HepG2 (cell line): Measurements from ENCODE around the gene RSPH1. TPM values are rescaled to one million over a fixed set of nuclear protein-coding genes. Genes with fewer than 3 reads are reported as not detected.
A peak's percentile ranks its signal among the peaks of the same experiment; 100 is the strongest.

Experiments used
- GABPA ChIP-seq, 2 experiments: IDR thresholded peaks; 2 replicates each; pipeline ENCODE4 v1.6.1; 2011 to 2016; ENCODE audit warnings: low read depth in 2 of 2, low read length in 1 of 2, missing biosample characterization in 1 of 2, missing genetic modification characterization in 1 of 2
- GABPB1 ChIP-seq: IDR thresholded peaks from 2 replicates; pipeline ENCODE4 v1.6.1; 2016; ENCODE audit warnings: mild to moderate bottlenecking, missing genetic modification reagents, moderate library complexity, missing compliant biosample characterization
- HNRNPK ChIP-seq: fragments of 200-400 bp; formaldehyde crosslinking; IDR thresholded peaks from 2 replicates; pipeline ENCODE4 v1.6.1; 2018; ENCODE audit warnings: low read length, low read depth, moderate library complexity, mild to moderate bottlenecking; ENCODE audit not compliant: poor library complexity, severe bottlenecking
- MIXL1 ChIP-seq: IDR thresholded peaks from 2 replicates; pipeline ENCODE4 v1.6.1; 2016
- NCOA2 ChIP-seq: sonication (generic); formaldehyde crosslinking; IDR thresholded peaks from 2 replicates; pipeline ENCODE4 v1.8.0; 2022; ENCODE audit warnings: inconsistent platforms
- NONO ChIP-seq, 2 experiments: fragments of 450-650 bp in 1 of 2; sonication (generic) in 1 of 2; formaldehyde crosslinking in 1 of 2; IDR thresholded peaks in 1 of 2; conservative IDR thresholded peaks in 1 of 2; 2 replicates each; pipeline versions ENCODE4 v1.6.1 to v1.8.0; 2017 to 2022; ENCODE audit warnings: mild to moderate bottlenecking in 1 of 2, missing genetic modification reagents in 1 of 2, moderate library complexity in 1 of 2
- SOX13 ChIP-seq, 3 experiments: fragments of 450-650 bp in 1 of 3; sonication (generic) in 1 of 3; formaldehyde crosslinking in 1 of 3; IDR thresholded peaks in 2 of 3; conservative IDR thresholded peaks in 1 of 3; 2 replicates each; pipeline versions ENCODE4 v1.5.0 to v1.6.1; 2016 to 2020; ENCODE audit warnings: antibody characterized with exemption in 1 of 3, mild to moderate bottlenecking in 1 of 3, missing compliant biosample characterization in 1 of 3, missing genetic modification reagents in 1 of 3, moderate library complexity in 1 of 3
- SOX6 ChIP-seq, 2 experiments: fragments of 450-650 bp in 1 of 2; sonication (generic) in 1 of 2; formaldehyde crosslinking in 1 of 2; IDR thresholded peaks; 2 replicates each; pipeline versions ENCODE4 v1.4.0 to v1.6.1; 2017 to 2020; ENCODE audit warnings: antibody characterized with exemption in 1 of 2, mild to moderate bottlenecking in 1 of 2, missing genetic modification reagents in 1 of 2
- SP5 ChIP-seq: IDR thresholded peaks from 2 replicates; pipeline ENCODE4 v1.6.1; 2016; ENCODE audit warnings: low read depth, borderline replicate concordance
- U2AF1 ChIP-seq: fragments of 200-400 bp; formaldehyde crosslinking; optimal IDR thresholded peaks from 2 replicates; pipeline ENCODE3; 2017; ENCODE audit warnings: mild to moderate bottlenecking, low read depth, low read length
- ZNF567 ChIP-seq: sonication (generic); formaldehyde crosslinking; IDR thresholded peaks from 2 replicates; pipeline ENCODE4 v1.8.1; 2023; ENCODE audit warnings: mild to moderate bottlenecking, missing genetic modification reagents, borderline replicate concordance
- ZNF605 ChIP-seq: sonication (generic); formaldehyde crosslinking; IDR thresholded peaks from 2 replicates; pipeline ENCODE4 v1.8.0; 2022; ENCODE audit warnings: mild to moderate bottlenecking, missing genetic modification reagents
- polyA plus RNA-seq, 8 experiments: library from polyadenylated mRNA; depleted of rRNA in 3 of 8; stranded (reverse) in 7 of 8; unstranded in 1 of 8; fragments of >200 nt; fragmentation: Illumina TruSeq in 4 of 8; extraction: Trizol in 4 of 8; gene quantifications; 2 replicates each; pipeline versions ENCODE4 v1.2.1 to v1.2.3, GENCODE V29; 2011 to 2016; ENCODE audit warnings: low read depth in 4 of 8, missing spikeins in 1 of 8, mixed read lengths in 1 of 8; ENCODE audit not compliant: insufficient read depth in 1 of 8
- total RNA-seq, 5 experiments: library from RNA; depleted of rRNA; stranded (reverse); fragments of >200 nt; fragmentation: Illumina TruSeq; extraction: Trizol; gene quantifications; 2 replicates each; pipeline ENCODE4 v1.2.3, GENCODE V29; 2016; ENCODE audit warnings: low read depth in 1 of 5
- TF ChIP-seq, protein P1 (sequence below): sonication (generic); formaldehyde crosslinking; IDR thresholded peaks from 2 replicates; pipeline ENCODE4 v1.8.0; 2022; ENCODE audit warnings: missing genetic modification reagents, mild to moderate bottlenecking, borderline replicate concordance
- TF ChIP-seq, protein P2 (sequence below): sonication (generic); formaldehyde crosslinking; IDR thresholded peaks from 2 replicates; pipeline ENCODE4 v1.4.0; 2020; ENCODE audit warnings: missing genetic modification reagents
- TF ChIP-seq, protein P3 (sequence below): sonication (generic); formaldehyde crosslinking; IDR thresholded peaks from 2 replicates; pipeline ENCODE4 v1.5.1; 2020; ENCODE audit warnings: mild to moderate bottlenecking, missing genetic modification reagents, moderate library complexity
- TF ChIP-seq, protein P4 (sequence below): sonication (generic); formaldehyde crosslinking; IDR thresholded peaks from 2 replicates; pipeline ENCODE4 v1.9.0; 2022; ENCODE audit warnings: low read depth, missing genetic modification reagents

The RSPH1 gene
- total and polyA plus RNA-seq, 2 of the 13 experiments (the other 11 are each of a cell fraction or from before 2014, with no cell fraction given), result not detected

DNA sequence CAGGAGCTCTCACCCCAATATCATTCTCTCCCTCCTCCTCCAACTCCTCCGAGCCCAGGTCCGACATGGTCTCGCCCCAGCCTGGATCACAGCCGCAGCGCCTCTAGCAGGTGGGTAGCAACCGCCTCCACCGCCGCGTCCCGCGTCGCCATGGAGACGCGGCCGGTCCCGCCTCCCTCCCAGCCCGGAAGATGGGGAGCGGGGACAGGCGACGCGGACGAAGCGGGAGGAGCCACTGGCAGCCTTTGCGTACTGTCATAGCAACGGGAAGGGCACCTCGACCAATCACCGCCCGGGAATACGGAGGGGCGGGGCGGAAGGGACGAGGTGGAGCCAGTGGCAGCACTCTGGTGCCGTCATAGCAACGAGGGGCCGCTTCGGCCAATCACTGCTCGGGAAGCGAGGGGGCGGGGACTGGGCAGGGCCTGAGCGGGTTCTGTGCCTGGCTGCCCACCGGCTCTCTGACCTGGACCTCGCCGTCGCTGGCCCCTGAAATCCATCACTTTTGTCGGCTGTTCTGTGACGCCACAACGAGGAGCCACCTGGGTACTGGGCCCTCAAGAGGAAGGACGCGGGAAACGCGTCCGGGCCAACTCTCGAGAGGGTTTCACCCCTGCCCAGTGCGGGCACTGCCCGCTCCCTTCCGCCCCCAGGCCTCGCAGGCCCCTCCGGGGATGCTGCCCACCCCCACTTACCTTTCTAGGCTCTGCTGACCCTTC lies at the start of gene RSPH1 (continued):
- TF ChIP-seq SOX6 (IDR thresholded peaks at IDR 0.05) (no peak), SOX6 (CRISPR knock-in tag; IDR thresholded peaks at IDR 0.05) (peak; percentile 43), GABPA (IDR thresholded peaks at IDR 0.05; ENCODE audit: low read depth, low read length) (peak; percentile 46; the same call in 1 of the 2 replicates), GABPA (CRISPR knock-in tag; IDR thresholded peaks at IDR 0.05; ENCODE audit: low read depth) (peak; percentile 74), U2AF1 (no peak), GABPB1 (CRISPR knock-in tag) (peak; percentile 94), MIXL1 (CRISPR knock-in tag) (no peak), SP5 (peak; percentile 69; the same call in 1 of the 2 replicates), SOX13 (IDR thresholded peaks at IDR 0.05) (no peak), SOX13 (CRISPR knock-in tag; conservative IDR thresholded peaks at IDR 0.05 in 1 of 2, IDR thresholded peaks at IDR 0.05 in 1 of 2) (0 out of 4 replicates have a peak, but pooled peaks of 1 of the 2 experiments have one; percentile 14), NONO (IDR thresholded peaks at IDR 0.05) (no peak), NONO (CRISPR knock-in tag; conservative IDR thresholded peaks at IDR 0.05) (0 out of 2 replicates have a peak, but pooled peaks have one; percentile 33), ZNF567 (CRISPR knock-in tag) (0 out of 2 replicates have a peak, but pooled peaks have one; percentile 25), ZNF605 (CRISPR knock-in tag) (0 out of 2 replicates have a peak, but pooled peaks have one; percentile 38), NCOA2 (CRISPR knock-in tag) (no peak), HNRNPK (peak; percentile 25)
- TF ChIP-seq, protein P1, sequence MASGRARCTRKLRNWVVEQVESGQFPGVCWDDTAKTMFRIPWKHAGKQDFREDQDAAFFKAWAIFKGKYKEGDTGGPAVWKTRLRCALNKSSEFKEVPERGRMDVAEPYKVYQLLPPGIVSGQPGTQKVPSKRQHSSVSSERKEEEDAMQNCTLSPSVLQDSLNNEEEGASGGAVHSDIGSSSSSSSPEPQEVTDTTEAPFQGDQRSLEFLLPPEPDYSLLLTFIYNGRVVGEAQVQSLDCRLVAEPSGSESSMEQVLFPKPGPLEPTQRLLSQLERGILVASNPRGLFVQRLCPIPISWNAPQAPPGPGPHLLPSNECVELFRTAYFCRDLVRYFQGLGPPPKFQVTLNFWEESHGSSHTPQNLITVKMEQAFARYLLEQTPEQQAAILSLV (CRISPR knock-in tag), result 0 out of 2 replicates have a peak, but pooled peaks have one; percentile 8
- TF ChIP-seq, protein P2, sequence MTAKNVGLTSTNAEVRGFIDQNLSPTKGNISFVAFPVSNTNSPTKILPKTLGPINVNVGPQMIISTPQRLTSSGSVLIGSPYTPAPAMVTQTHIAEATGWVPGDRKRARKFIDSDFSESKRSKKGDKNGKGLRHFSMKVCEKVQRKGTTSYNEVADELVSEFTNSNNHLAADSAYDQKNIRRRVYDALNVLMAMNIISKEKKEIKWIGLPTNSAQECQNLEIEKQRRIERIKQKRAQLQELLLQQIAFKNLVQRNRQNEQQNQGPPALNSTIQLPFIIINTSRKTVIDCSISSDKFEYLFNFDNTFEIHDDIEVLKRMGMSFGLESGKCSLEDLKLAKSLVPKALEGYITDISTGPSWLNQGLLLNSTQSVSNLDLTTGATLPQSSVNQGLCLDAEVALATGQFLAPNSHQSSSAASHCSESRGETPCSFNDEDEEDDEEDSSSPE, result peak; percentile 48; the same call in 1 of the 2 replicates
- TF ChIP-seq, protein P3, sequence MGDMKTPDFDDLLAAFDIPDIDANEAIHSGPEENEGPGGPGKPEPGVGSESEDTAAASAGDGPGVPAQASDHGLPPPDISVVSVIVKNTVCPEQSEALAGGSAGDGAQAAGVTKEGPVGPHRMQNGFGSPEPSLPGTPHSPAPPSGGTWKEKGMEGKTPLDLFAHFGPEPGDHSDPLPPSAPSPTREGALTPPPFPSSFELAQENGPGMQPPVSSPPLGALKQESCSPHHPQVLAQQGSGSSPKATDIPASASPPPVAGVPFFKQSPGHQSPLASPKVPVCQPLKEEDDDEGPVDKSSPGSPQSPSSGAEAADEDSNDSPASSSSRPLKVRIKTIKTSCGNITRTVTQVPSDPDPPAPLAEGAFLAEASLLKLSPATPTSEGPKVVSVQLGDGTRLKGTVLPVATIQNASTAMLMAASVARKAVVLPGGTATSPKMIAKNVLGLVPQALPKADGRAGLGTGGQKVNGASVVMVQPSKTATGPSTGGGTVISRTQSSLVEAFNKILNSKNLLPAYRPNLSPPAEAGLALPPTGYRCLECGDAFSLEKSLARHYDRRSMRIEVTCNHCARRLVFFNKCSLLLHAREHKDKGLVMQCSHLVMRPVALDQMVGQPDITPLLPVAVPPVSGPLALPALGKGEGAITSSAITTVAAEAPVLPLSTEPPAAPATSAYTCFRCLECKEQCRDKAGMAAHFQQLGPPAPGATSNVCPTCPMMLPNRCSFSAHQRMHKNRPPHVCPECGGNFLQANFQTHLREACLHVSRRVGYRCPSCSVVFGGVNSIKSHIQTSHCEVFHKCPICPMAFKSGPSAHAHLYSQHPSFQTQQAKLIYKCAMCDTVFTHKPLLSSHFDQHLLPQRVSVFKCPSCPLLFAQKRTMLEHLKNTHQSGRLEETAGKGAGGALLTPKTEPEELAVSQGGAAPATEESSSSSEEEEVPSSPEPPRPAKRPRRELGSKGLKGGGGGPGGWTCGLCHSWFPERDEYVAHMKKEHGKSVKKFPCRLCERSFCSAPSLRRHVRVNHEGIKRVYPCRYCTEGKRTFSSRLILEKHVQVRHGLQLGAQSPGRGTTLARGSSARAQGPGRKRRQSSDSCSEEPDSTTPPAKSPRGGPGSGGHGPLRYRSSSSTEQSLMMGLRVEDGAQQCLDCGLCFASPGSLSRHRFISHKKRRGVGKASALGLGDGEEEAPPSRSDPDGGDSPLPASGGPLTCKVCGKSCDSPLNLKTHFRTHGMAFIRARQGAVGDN (CRISPR knock-in tag), result peak; percentile 65
- TF ChIP-seq, protein P4, sequence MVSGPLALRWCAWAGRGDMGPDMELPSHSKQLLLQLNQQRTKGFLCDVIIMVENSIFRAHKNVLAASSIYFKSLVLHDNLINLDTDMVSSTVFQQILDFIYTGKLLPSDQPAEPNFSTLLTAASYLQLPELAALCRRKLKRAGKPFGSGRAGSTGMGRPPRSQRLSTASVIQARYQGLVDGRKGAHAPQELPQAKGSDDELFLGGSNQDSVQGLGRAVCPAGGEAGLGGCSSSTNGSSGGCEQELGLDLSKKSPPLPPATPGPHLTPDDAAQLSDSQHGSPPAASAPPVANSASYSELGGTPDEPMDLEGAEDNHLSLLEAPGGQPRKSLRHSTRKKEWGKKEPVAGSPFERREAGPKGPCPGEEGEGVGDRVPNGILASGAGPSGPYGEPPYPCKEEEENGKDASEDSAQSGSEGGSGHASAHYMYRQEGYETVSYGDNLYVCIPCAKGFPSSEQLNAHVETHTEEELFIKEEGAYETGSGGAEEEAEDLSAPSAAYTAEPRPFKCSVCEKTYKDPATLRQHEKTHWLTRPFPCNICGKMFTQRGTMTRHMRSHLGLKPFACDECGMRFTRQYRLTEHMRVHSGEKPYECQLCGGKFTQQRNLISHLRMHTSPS (CRISPR knock-in tag), result peak; percentile 41; the same call in 1 of the 2 replicates
